Measurements from ENCODE around the gene CCDC43.

GRCh38 chr17:44652727-44653126 is 36.8 kb downstream of the CCDC43 start:
- TF ChIP-seq CTCF (IDR thresholded peaks at IDR 0.05) (no peak), POLR2A (IDR thresholded peaks at IDR 0.05) (no peak), EP300 (IDR thresholded peaks at IDR 0.05) (no peak)

Measured in suprapubic skin (tissue), 3 donors.